Right ventricle myocardium superior (tissue), 1 donor: ENCODE measurements around the gene SLC5A9. TPM values are rescaled to one million over a fixed set of nuclear protein-coding genes. Genes with fewer than 3 reads are reported as not detected.

Experiments
- ATAC-seq: fragments of 200-7000 bp; cut with Tn5 transposase; one replicate; pipeline ENCODE4 v1.9.1; 2020; ENCODE audit warnings: mild to moderate bottlenecking; ENCODE audit not compliant: poor library complexity
- DNase-seq: peaks from one replicate; pipeline ENCODE4 v3.0.0-alpha.2; 2020
- intact Hi-C: fragments of 100-400 bp; cut with DNase I; formaldehyde crosslinking; loops from one replicate; pipeline ENCODE4 v1.11.2; 2022
- total RNA-seq: library from RNA; stranded (reverse); fragmentation: NEBNext Ultra II Directional; extraction: Animal tissue kit (Norgen Biotek cat#: 25700); gene quantifications from one replicate; pipeline ENCODE4 v1.2.1, GENCODE V29; 2021
- donor health status: DM: no; HTN: yes; CAD: no; lungs with severe emphysema.

Gene SLC5A9
- total RNA-seq, 1 donor from 2014 or later: 0.13 TPM

GRCh38 chr1:48229317-48229716 is 6.8 kb downstream of the SLC5A9 start:
- no peak for DNase-seq
- intact Hi-C loops: no loop called here
- ATAC-seq: no peak

- intact Hi-C loops: loop anchor here (10.0 kb wide), 1 partner anchor 125 kb away; no protein-coding TSS in a partner anchor
- no peak for ATAC-seq
- DNase-seq: no peak
These were observed 7.7 kb downstream of the SLC5A9 start for GRCh38 chr1:48230236-48230635.

DNA sequence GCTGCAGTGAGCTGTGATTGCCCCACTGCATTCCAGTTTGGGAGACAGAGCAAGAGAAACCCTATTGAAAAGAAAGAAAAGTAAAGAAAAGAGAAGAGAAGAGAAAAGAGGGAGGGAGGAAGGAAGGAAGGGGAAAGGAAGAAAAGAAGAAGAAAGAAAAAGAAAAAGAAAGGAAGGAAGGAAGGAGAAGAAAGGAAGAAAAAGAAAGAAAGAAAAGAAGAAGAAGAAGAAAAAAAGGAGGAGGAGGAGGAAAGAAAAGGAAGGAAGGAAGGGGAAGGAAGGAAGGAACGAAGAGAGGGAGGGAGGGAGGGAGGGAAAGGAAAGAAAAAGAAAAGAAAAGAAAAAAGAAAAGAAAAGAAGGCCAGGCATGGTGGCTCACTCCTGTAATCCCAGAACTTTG is 10.2 kb downstream of the SLC5A9 start:
- DNase-seq: no peak
- intact Hi-C loops: loop anchor here (10.0 kb wide), 1 partner anchor 128 kb away; no protein-coding TSS in a partner anchor
- no peak for ATAC-seq

- DNase-seq (no peak), ATAC-seq (no peak)
- intact Hi-C loops: loop anchor here (10.0 kb wide), 1 partner anchor 129 kb away; no protein-coding TSS in a partner anchor
These were observed 11.4 kb downstream of the SLC5A9 start for GRCh38 chr1:48233666-48234485.

GRCh38 chr1:48235652-48236051 is 13.1 kb downstream of the SLC5A9 start:
- ATAC-seq: no peak
- no peak for DNase-seq
- intact Hi-C loops: loop anchor here (10.0 kb wide), 1 partner anchor 131 kb away; no protein-coding TSS in a partner anchor

DNA sequence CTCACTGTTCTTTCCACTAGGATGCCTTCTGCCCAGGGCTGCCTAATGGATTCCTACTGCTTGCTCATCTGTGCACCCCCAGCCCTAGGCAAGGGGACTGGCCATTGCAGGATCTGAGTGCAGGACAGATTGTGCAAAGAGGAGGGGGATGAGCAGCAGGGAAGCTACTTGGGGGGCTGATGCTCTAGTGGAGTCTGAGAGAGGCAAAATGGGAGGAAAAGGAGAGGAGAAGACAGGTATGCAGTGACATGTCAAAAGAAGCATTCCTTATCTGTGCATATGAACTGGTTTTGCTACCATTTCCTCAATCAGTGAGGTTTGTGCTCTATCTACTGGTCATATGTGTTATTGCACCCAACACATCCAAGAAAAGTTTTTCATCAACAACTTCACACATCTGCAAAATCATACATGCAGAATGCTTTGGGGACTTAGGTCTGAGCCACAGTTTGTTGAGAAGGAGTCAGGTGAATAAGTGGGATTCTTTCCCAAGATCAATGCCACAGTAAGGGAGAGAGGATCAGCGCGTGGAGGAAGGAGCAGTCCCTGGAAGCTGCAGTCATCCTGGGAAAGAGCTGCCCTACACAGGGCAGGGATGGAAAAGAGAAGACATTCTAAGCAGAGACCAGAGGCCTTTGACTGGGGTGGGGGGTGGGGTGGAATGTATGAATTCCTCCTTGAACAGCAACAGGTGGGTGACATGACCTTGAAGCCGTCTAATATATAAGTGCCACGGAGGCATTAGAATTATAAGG is 14.4 kb downstream of the SLC5A9 start:
- no peak for DNase-seq
- ATAC-seq: no peak
- intact Hi-C loops: loop anchor here (10.0 kb wide), 1 partner anchor 132 kb away; no protein-coding TSS in a partner anchor

DNA sequence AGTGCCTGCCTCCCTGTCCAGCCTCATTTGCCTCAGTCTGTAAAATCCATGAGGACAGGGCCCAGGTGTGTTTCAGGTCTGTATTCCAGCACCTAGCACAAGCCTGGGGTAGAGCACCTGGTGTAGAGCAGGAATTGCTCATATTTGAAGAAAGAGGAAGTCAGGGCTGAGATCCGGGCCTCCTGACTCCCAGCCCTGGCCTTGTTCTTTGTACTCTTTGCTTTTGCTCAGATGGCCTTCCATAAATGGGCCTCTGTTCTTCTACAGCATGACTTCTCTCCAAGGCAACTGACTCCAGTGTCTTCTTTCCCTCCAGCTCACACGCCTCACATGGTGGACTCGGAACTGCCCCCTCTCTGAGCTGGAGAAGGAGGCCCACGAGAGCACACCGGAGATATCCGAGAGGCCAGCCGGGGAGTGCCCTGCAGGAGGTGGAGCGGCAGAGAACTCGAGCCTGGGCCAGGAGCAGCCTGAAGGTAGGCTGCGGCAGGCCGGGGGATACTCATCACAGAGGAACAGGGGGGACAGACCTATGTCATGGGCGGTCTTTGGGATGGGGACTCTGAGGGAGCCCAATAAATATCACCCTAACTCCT is 19.7 kb downstream of the SLC5A9 start:
- no peak for ATAC-seq
- intact Hi-C loops: no loop called here
- no peak for DNase-seq

- DNase-seq (no peak), ATAC-seq (peak; percentile 78)
- intact Hi-C loops: no loop called here
These were observed 22.6 kb downstream of the SLC5A9 start for GRCh38 chr1:48245106-48245505.

DNA sequence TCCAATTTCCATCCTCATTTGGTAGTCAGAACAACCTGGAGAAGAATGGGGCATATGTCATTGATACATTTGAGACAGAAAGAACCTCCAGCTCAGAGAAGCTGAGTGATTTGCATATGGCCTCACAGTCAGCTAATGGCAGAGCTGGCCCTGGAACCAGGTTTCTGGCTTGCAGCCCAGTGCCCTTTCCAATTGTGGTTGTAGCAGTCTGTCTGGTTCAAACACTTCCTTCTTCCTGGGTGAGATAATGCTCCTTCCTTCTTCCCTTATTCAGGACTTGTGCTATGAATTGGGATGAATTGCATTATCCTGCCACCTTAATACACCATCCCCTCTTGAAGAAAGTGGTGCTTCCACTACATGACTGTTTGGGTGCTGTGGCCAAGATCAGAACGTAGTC is 24.2 kb downstream of the SLC5A9 start:
- intact Hi-C loops: no loop called here
- peak; percentile 82 for ATAC-seq

GRCh38 chr1:48248356-48248755 is 25.8 kb downstream of the SLC5A9 start:
- no peak for ATAC-seq
- no peak for DNase-seq
- intact Hi-C loops: no loop called here

More for the DNA sequence above, 24.2 kb downstream of the SLC5A9 start:
- peak; percentile 82 for DNase-seq

GRCh38 chr1:48249868-48250267 is 27.4 kb downstream of the SLC5A9 start:
- no peak for DNase-seq
- no peak for ATAC-seq
- intact Hi-C loops: no loop called here

DNA sequence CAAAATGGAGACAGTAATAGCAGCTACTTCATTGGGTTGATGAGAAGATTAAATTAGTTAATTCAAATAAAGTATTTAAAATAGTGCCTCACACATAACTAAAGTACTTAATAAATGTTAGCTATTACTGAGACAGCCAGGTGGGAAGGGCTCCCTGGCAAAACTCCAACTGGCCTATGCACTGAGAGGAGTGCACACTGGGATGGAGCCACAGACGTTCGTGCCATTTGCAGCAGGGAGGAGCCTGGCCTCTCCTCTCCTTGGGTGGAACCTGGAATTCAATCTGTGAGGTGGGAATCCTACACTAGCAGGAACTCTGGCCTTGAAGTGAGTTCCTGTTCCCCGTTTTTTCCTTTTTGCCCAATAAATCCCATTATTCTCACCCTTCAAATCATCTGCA is 28.1 kb downstream of the SLC5A9 start:
- DNase-seq: no peak
- intact Hi-C loops: no loop called here
- ATAC-seq: no peak

DNA sequence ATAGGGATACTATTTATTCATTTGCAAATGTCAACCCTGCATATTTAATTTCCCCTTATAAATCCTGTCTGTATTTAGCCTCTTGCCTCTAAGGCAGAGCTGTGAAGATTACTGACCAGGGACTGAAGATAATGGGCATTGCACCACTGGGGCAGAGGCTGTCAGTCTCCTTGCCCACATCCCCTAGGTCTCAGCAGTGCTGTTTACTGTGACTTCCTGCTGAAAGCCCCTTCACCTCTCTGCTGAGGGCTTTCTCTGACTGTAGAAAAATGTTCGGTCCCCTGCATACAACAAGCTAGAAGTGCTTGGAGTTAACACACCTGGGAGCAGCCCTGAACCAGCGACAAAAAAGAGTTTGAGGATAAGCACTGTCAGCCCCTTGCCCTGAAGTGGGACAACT is 28.8 kb downstream of the SLC5A9 start:
- no peak for DNase-seq
- intact Hi-C loops: no loop called here
- ATAC-seq: no peak

DNA sequence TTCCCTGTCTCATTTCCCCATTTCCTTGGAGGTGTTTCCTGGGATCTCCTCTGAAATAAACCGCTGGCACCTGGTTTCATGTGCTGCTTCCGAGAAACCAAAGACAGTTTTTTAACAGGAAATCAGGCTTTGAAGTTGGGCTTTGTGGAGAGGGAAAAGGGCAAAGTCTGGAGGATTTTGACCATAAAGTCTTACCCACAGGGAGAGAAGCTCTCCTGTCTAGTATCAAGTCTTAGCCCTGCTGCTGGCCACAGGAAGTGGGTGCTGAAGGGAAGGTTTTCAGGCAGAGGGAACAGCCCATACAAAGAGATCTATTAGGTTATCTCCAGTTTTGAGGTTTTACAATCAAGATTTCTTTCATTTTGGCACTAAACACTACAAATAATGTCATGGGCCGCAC is 29.3 kb downstream of the SLC5A9 start:
- intact Hi-C loops: no loop called here
- DNase-seq (no peak), ATAC-seq (no peak)

DNA sequence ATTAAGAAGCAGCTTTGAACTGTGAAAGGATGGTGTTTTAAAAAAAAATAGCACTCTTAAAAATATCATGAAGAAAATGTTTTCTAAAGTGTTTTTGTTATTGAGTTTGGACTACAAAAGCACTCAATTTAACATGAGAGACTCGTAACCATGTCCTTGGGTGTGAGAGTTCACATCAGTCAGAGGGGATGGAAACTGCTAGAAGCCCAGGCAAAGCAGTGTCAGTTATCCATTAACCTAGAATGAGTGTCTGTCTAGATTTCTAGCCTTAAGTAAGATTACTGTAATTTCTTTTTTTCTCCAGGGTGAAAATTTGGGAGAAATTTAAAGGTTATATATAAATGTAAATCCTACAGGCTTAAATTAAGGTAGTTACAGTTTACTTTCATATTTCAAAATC is 31.7 kb downstream of the SLC5A9 start:
- intact Hi-C loops: no loop called here
- ATAC-seq (no peak), DNase-seq (no peak)

DNA sequence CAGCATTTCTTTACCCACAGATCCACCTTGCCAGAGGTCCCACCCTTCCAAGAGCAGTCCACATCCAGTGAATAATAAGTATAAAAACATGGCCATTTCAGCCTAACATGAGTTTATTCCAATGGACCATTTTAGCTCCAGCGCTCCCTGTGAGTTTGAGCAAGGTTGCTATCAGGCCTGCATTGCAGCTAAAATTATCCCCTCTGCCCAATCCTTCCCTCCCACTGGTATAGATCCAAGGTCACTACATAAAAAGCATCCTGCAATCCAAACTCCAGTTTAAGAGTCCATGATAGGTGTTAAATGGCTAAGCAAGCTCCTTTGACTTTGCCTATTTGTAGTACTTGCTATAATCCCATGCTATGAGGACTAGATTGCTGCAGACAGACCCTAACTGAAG is 35.6 kb downstream of the SLC5A9 start:
- DNase-seq (no peak), ATAC-seq (peak; percentile 52)
- intact Hi-C loops: no loop called here

DNA sequence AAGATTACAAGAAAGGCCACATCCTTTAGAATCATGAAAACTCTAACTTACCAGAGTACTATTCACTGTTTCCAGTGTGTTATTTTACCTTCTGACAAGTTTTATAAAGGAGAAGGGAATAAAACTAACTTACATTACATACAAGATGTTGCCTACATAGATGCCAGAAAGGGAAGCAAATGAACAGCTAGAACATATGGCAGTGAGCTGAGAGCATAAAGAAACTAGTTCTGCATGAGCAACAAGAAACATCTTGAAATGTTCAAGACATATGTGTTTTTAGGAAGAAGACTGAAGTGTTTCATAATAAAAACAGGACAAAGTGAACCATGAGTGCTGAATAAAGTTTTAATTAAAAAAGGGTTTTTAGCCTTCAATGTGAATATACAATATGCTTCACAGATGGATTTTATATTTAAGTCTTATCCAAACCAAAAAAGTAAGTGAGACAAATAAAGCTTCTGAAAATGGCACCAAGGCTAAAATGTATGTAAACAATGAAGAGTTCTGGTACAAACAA is 39.4 kb downstream of the SLC5A9 start:
- no peak for ATAC-seq
- intact Hi-C loops: no loop called here
- DNase-seq: no peak

GRCh38 chr1:48263041-48263440 is 40.5 kb downstream of the SLC5A9 start:
- DNase-seq (no peak), ATAC-seq (no peak)
- intact Hi-C loops: no loop called here

DNA sequence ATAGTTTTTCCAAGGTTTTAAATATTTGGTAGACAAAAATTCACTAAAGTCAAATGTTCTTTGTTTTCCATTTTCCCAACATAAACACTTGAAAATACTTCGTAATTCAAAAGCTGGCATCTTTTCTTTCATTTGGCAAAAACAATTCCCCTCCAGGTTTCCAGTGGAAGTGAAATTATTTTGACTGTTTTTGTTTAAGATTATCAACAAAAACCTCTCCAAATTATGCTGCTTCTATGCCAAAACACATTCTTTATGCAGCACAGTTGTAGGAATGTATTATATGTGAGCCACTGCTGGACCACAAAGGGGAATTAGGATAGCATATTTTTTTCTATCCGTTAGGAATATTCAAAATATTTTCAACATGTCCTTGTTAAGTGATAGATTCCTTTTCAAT is 44.1 kb downstream of the SLC5A9 start:
- intact Hi-C loops: no loop called here
- no peak for DNase-seq
- ATAC-seq: no peak
